Dedifferentiated amniotic fluid mesenchymal stem cell (primary cell): ENCODE measurements around the gene CAMP.
"Not testable (repeated sequence)": the region's sequence is repeated elsewhere in the genome, so short reads cannot be mapped to it uniquely, and the experiment has no call there.

ENCODE experiments used
- DNase-seq: peaks from one replicate; pipeline ENCODE4 v3.0.0-alpha.2; 2016; ENCODE audit errors: extremely low spot score

The CAMP gene

GRCh38 chr3:48256557-48256956, 33.3 kb downstream of the CAMP start:
- DNase-seq: no peak

DNA sequence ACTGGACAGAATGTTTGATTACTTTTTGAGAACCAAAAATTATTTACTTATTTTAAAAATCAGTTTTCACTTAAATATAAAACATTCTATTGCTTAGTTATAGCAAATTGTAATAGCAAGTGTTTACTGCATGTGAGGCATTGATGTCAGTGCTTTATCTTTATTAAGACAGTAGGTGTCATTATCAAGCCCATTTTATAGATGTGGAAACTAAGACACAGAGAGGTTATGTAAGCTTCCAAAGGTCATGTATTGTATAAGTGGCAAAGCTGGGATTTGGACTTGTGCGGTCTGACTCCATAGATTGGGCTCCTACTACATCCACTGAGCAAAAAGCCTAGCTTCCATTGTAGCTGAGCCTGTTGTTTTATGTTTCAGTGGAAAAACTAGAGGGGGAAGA, 35.2 kb downstream of the CAMP start:
- DNase-seq: no peak

- no peak for DNase-seq
These were observed 44.5 kb downstream of the CAMP start for GRCh38 chr3:48267782-48268181.

DNA sequence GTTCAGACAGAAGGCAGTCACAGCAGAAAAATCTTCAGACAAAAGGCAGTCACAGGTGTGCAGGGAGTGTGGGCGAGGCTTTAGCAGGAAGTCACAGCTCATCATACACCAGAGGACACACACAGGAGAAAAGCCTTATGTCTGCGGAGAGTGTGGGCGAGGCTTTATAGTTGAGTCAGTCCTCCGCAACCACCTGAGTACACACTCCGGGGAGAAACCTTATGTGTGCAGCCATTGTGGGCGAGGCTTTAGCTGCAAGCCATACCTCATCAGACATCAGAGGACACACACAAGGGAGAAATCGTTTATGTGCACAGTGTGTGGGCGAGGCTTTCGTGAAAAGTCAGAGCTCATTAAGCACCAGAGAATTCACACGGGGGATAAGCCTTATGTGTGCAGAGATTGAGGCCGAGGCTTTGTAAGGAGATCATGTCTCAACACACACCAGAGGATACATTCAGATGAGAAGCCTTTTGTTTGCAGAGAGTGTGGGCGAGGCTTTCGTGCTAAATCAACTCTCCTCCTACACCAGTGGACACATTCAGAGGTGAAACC, 45.2 kb downstream of the CAMP start:
- no peak for DNase-seq

DNA sequence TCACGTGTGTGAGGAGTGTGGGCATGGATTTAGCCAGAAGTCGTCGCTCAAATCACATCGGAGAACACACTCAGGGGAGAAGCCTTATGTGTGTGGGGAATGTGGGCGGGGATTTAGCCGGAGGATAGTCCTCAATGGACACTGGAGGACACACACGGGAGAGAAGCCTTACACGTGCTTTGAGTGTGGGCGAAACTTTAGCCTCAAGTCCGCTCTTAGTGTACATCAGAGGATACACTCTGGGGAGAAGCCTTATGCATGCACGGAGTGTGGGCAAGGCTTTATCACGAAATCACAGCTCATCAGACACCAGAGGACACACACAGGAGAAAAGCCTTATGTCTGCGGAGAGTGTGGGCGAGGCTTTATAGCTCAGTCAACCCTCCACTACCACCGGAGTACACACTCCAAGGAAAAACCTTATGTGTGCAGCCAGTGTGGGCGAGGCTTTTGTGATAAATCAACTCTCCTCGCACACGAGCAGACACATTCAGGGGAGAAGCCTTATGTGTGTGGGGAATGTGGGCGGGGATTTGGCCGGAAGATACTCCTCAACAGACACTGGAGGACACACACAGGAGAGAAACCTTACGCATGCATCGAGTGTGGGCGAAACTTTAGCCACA, 45.8 kb downstream of the CAMP start:
- DNase-seq: no peak

DNA sequence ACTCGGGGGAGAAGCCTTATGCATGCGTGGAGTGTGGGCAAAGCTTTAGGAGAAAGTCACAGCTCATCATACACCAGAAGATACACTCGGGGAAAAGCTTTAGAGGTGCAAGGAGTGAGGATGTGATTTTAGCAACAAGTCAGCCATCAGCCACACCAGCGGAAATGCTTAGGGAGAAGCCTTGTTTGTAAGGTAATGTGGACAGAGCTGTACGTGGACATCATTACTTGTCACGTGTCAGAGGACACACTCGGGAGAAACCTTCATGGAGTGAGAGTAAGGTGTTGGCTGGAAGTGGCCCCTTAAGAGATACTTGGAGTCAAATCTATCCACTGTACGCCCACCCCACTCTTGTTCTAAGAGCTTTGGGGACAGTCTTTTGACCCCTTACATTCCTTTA, 46.3 kb downstream of the CAMP start:
- DNase-seq: no peak

GRCh38 chr3:48270306-48270705, 47.0 kb downstream of the CAMP start:
- no peak for DNase-seq

DNA sequence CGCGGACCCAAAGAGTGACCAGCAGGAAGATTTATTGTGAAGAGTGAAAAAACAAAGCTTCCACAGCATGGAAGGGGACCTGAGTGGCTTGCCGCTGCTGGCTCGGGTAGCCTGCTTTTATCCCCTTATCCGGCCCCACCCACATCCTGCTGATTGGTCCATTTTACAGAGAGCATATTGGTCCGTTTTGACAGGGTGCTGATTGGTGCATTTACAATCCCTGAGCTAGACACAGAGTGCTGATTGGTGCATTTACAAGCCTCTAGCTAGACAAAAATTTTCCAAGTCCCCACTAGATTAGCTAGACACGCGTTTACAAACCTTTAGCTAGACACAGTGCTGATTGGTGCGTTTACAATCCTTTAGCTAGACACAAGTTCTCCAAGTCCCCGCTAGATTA, 47.9 kb downstream of the CAMP start:
- DNase-seq: not testable (repeated sequence)

GRCh38 chr3:48271763-48272498, 48.6 kb downstream of the CAMP start:
- DNase-seq: no peak

GRCh38 chr3:48273594-48274211, 50.4 kb downstream of the CAMP start:
- peak; percentile 60 for DNase-seq

GRCh38 chr3:48274452-48274851, 51.2 kb downstream of the CAMP start:
- DNase-seq: no peak
